ENCODE data around the gene ANKFY1.
A peak's percentile ranks its signal among the peaks of the same experiment; 100 is the strongest.

DNA sequence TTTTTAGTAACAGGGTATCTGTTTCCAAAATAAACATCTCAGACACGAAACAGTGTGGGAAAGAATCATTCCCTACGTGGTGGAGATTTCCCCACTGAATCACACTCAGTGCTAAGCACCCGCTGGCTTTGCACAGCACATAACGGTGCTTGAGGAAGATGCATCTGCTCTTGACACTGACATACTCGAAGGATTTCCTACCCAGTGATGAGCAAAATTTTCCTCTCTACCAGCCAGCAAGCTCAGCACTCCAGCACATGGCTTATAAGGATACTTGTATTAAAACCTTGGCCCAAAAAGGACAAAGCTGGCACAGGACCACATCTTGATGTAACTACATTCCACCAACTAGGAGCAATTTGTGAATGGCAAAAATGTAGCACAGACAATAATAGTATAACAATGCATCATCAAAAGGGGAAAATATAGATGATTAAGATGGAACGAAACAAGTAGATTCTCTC, 59.0 kb downstream of the ANKFY1 start:
- no peak for TF ChIP-seq POLR2A (IDR thresholded peaks at IDR 0.05)
- TF ChIP-seq, protein P1, sequence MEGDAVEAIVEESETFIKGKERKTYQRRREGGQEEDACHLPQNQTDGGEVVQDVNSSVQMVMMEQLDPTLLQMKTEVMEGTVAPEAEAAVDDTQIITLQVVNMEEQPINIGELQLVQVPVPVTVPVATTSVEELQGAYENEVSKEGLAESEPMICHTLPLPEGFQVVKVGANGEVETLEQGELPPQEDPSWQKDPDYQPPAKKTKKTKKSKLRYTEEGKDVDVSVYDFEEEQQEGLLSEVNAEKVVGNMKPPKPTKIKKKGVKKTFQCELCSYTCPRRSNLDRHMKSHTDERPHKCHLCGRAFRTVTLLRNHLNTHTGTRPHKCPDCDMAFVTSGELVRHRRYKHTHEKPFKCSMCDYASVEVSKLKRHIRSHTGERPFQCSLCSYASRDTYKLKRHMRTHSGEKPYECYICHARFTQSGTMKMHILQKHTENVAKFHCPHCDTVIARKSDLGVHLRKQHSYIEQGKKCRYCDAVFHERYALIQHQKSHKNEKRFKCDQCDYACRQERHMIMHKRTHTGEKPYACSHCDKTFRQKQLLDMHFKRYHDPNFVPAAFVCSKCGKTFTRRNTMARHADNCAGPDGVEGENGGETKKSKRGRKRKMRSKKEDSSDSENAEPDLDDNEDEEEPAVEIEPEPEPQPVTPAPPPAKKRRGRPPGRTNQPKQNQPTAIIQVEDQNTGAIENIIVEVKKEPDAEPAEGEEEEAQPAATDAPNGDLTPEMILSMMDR (IDR thresholded peaks at IDR 0.05) = no peak
- peak; percentile 79 to 94 (median 86) for TF ChIP-seq POLR2AphosphoS5 (IDR thresholded peaks at IDR 0.05)
- TF ChIP-seq EP300 (IDR thresholded peaks at IDR 0.05) = peak; percentile 18 to 97 (median 74)
